Activated CD4-positive, alpha-beta T cell treated with anti-CD3 and anti-CD28 coated beads, Interleukin-2, amount 50 U/mL, for 4 hours (primary cell): ENCODE results near the gene EVI5.
"Not testable (repeated sequence)": the region's sequence is repeated elsewhere in the genome, so short reads cannot be mapped to it uniquely, and the experiment has no call there.

Experiments used
- DNase-seq, 2 experiments: peaks; one replicate each; pipeline ENCODE4 v3.0.0-alpha.2; 2020

The EVI5 gene

DNA sequence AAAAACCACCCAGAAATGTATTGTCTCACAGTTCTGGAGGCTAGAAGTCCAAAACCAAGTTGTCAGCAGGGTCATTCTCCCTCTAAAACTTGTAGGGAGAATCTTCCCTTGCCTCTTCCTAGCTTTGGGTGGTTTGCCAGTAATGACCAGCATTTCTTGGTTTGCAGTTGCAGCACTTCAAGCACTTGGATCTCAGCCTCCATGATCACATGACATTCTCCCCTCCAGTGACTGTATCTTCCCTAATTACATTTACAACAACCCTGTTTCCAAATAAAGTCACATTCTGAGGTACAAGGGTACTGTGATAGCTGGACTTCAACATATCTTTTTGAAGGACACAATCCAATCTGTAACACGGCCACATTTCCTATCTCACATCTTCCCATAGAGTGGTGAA, 37.2 kb downstream of the EVI5 start:
- no peak for DNase-seq

DNA sequence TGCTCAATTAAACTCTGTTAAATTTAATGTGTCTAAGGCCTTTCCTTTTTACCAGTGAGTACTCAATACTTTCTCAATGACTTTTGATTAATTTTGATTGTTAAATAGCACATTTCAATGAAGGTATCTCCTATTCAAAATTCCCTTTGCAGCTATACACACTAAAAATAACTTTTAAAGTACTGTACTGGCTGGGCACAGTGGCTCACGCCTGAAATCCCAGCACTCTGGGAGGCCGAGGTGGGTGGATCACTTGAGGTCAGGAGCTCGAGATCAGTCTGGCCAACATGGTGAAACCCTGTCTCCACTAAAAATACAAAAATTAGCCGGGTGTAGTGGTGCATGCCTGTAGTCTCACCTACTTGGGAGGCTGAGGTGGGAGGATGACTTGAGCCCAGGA, 38.7 kb downstream of the EVI5 start:
- not testable (repeated sequence) for DNase-seq

DNA sequence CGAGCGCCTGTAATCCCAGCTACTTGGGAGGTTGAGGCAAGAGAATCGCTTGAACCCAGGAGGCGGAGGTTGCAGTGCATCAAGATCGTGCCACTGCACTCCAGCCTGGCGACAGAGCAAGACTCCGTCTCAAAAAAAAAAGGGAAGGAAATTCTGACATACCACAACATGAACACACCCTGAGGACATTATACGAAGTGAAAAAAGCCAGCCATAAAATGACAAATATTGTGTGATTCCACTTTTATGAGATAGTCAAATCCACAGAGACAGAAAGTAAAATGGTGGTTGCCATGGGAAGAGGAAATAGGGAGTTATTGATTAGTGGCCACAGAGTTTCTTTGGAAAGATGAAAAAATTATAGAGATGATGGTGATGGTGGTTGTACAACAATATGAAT, 41.7 kb downstream of the EVI5 start:
- DNase-seq: no peak

DNA sequence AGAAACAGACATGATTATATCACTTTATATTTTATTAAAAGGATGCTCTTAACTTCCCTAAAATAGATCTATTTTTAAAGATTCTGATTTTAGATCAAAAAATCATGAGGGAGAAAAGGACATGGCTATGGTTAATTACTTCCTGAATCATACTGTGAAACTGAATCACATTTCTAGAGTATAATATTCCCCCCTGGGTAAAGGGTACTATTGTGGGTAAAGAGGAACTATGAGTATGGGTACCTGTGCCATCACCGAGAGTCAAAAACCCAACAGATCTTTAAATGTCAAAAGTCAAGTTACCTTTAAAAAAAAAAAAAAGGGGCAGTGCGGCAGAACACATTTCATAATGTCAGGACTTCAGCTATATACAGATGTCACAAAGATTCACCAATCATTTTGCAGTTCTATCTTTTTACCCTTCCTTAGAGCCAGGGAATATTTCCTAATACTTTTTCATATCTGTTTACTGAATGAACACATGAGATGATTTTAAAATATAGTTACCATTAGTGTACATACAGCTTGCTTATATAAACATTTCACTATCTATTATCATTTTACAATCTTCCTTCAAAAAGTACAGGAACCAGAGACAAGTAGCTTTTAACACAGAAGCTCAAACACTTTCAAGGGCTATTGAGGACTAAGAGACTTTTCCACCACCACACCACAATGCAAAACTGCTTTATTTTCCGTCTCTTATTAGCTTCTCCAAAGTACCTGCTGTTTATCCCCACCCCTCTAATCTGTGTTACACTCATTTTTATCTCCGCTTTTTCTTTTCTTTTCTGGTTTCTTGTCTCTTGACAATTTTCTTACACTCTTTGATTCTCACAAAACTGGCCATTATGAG, 45.0 kb downstream of the EVI5 start:
- DNase-seq: no peak

DNA sequence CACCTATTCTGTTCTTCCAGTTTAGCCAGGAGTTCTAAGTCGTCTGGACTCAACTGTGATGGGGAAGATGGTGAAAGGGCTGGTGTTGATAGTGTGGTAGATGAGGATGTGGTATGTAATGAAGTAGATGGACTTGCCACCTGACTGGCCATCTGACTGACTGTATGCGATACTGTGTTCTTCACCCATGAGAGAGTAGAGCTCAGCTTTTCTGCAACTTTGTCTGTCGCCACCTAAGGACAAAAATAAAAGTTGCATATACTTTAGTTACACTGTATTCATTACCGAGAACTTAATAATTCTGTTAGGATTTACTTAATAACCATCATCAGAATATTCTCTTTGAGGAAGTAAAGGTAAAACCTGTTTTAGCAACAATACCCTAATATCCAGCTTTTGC, 48.5 kb downstream of the EVI5 start:
- DNase-seq: no peak

DNA sequence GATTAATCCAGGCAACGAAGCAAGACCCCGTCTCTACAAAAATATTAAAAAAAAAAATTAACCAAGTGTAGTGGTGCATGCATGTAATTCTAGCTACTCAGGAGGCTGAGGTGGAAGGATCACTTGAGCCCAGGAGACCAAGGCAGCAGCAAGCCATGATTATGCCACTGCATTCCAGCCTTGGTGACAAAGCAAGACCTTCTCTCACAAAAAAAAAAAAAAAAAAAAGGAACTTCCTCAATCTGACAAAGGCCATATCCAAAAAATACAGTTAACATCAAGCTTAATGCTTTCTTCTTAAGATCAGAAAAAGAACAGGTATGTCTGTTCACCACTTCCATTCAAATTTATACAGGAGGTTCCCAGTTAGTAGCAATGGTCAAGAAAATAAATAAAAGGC, 54.4 kb downstream of the EVI5 start:
- DNase-seq: no peak

DNA sequence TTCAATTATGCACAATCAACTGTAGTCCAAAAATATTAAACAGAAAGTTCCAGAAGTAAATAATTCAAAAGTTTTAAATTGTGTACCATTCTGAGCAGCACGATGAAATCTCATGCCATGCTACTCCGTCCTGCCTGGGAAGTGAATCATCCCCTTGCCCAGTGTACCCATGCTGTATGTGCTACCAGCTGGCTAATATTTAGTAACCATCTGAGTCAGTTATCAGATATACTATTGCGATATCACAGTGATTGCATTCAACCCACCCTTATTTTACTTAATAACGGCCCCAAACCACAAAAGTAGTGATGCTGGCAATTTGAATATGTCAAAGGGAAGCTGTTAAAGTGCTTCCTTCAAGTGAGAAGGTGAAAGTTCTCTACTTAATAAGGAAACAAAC, 56.2 kb downstream of the EVI5 start:
- no peak for DNase-seq

DNA sequence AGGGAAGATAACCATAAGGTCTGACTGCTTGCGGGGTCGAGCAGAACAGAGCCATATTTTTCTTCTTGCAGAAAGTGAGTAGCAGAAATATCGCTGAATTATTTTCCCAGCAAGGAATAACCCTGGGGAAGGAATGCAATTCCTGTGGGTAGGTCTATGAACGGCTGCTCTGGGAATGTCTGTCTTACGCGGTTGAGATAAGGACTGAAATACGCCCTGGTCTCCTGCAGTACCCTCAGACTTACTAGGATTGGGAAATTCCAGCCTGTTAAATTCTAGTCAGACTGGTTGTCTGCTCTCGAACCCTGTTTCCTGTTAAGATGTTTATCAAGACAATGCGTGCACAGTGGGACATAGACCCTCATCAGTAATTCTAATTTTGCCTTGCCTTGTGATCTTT, 61.2 kb downstream of the EVI5 start:
- not testable (repeated sequence) for DNase-seq

DNA sequence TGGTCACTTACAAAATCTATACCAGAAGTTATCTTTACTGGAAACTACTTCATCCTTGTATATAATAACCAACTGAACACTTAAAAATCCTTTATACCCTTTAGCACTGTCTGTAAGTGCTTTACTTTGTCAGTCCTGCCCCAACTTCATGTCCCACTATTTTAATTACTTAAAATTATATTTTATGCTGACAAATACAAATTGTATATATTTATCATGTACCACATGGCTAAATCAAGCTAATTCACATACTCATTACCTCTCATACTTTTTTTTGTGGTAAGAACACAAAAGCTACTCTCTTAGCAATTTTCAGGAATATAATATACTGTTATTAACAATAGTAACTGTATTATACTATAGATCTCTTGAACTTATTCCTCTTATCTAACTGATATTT, 63.0 kb downstream of the EVI5 start:
- DNase-seq: no peak

DNA sequence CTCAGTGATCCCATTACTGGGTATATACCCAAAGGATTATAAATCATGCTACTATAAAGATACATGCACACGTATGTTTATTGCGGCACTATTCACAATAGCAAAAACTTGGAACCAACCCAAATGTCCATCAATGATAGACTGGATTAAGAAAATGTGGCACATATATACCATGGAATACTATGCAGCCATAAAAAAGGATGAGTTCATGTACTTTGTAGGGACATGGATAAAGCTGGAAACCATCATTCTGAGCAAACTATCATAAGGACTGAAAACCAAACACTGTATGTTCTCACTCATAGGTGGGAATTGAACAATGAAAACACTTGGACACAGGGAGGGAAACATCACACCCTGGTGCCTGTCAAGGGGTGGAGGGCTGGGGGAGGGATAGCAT, 63.8 kb downstream of the EVI5 start:
- DNase-seq: not testable (repeated sequence)

DNA sequence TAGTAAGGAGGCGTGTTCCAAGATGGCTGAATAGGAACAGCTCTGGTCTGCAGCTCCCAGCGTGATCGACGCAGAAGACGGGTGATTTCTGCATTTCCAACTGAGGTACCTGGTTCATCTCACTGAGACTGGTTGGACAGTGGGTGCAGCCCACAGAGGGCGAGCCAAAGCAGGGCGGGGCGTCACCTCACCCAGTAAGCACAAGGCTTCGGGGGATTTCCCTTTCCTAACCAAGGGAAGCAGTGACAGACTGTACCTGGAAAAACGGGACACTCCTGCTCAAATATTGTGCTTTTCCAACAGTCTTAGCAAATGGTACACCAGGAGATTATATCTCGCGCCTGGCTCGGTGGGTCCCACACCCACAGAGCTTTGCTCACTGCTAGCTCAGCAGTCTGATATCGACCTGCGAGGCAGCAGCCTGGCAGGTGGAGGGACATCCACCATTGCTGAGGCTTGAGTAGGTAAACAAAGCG, 69.4 kb downstream of the EVI5 start:
- DNase-seq: not testable (repeated sequence)

DNA sequence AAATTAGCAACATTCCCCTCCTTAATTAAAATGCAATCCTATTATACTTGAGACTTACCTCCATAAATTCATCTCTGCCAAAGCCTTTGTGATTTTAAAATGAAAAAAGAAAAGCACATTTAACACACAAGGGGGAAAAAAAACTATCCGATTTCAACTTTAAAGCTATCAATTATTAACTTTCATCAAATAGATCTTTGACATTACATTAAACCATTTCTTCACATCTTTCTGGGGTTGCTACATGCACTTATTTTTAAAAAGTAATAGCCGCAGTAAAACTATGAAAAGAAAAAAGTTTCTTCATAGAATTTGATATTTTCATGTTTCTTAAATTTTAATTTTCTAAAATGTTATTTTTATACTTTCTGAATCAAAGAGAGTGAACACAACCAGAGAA, 71.0 kb downstream of the EVI5 start:
- no peak for DNase-seq

DNA sequence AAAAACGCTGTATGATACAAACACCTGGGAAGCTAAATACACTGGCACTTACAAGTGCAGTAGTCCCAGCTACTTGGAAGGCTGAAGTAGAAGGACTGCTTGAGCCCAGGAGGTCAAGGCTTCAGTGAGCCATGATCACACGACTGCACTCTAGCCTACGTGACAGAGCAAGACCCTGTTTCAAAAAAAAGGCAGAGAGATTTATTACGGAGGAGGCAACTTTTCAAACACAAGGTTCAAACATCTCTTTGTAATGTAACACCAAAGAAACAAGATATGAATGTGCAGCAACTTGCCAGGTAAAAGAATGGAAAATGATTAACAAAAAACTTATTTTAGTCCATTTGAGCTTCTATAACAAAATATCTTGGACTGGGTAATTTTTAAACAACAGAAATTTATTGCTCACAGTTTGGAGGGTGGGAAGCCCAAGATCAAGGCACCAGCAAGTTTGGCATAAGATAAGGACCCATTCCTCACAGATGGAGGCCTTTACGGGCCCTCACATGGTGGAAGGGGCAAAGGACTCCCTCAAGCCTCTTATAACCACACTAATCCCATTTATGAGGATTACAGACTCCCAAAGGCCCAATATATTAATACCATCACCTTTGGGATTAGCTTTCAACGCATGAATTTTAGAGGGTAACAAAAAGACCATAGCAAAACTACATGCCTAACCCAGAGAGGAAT, 73.3 kb downstream of the EVI5 start:
- DNase-seq: no peak

DNA sequence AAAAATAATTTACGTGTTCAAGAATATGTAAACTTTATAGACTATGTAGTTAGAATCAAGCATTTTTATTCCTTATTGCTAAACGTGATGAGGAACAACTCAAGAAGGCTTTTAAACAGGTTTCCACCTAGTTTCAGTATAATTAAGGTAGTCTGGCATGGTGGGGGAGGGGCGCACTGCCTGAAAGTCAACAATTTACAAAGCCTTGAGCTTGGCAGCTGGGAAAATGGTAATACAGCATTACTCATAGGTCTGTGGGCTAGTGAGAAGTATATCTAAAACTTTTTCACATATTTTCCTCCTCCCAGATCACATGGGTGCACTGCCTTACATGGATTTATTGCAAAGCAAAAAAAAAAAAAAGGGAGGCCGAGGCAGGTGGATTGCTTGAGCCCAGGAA, 75.2 kb downstream of the EVI5 start:
- no peak for DNase-seq

DNA sequence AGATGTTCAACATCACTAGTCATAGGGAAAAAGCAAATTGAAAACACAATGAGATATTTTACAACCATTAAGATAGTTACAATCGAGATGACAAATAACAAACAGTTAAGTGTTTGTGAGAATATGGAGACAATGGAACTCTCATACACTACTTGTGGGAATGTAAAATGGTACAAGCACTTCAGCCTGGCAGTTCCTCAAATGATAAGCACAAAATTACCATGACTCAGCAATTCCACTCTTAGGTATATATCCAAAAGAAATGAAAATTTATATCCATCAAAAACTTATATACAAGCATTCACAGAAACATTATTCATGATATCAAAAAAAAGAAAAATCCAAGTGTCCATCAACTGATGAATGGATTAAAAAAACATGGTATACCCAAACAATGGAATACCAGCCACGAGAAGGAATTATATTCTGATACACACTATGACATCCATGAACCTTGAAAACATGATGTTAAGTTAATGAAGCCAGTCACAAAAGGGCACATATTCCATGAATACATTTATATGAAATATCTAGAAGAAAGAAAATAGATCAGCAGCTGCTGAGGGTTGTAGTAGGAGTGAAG, 76.4 kb downstream of the EVI5 start:
- DNase-seq: no peak

DNA sequence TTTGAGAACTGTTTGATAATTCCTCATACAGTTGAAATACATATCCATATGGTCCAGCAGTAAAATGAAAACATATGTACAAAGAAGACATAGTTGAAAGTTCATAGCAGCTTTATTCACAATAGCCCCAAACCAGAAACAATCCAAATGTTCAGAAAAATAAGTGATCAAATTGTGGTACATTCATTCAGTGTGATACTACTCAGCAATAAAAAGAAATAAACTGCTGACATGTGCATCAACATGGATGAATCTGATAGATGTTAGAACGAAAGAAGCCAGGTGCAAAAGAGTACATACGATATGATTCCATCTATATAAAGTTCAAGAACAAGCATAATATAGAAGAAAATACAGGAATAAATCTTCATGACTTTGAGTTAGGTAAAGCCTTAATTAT, 77.2 kb downstream of the EVI5 start:
- no peak for DNase-seq

DNA sequence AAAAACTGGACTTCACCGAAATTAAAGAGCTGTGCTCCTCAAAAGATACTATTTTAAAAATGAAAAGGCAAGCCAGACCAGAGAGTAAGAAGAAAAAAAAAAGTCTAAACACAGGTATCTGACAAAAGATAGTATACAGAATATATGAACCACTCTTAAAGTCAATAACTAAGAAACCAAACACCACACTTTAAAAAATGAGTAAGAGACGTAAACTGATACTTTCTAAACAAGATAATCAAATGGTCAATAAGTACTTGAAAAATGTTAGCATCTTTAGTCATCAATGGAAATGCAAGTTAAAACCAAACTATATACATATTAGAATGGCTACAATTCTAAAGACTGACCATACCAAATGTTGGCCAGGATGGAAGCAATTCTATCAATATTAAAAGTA, 77.6 kb downstream of the EVI5 start:
- no peak for DNase-seq

DNA sequence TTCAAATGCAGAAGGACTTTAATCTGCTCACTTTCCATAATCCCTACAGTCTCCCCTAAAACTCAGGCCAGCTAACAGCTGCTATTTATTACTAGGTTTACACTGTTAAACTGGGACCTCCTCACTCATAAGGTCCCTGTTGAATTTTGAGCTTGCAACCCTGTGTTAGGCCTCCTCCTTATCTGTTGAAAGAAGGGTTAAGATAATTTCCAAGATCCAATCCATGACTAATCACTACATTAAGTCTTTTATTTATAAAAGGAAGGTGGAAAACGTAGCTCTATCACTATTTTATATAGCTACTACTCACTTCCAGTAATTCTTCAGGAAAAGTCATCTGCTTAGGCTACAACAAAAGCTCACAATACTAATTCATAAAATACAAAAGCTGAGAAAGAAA, 79.5 kb downstream of the EVI5 start:
- DNase-seq: no peak

DNA sequence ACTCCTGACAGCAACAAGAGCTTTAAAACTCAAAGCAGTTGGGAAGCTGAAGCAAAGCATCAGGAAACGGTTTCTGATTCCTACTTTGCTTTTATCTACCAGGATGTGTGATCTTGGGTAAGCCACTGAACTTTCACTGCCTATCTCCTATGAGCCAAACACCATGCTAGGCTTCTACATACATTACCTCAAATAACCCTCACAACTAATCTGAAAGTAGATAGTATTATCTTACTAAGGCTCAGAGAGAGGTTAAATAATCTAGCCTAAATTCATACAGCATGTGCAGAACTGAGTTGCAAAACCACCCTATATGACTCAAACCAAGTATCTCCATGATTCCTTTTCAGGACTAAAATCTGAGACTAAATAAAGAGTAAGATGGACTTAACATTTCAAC, 83.8 kb downstream of the EVI5 start:
- DNase-seq: no peak

DNA sequence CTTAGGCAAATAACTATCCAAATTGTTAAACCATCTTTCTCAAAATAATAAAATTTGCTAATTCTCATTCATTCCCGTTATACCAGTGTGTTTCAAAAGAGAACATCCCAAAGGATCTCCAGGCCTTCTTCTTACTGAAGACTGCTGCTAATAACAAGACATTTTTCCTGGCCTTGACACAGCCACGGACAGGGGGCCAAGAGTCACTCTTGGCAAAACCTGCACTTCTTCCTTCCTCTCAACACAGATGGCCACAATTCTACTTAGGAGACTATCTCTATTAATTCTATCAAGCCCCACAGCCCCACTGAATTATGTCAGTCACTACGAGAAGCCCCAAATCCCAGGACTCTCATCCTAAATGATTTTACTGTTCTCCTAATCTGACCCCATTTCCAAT, 86.0 kb downstream of the EVI5 start:
- DNase-seq: no peak

DNA sequence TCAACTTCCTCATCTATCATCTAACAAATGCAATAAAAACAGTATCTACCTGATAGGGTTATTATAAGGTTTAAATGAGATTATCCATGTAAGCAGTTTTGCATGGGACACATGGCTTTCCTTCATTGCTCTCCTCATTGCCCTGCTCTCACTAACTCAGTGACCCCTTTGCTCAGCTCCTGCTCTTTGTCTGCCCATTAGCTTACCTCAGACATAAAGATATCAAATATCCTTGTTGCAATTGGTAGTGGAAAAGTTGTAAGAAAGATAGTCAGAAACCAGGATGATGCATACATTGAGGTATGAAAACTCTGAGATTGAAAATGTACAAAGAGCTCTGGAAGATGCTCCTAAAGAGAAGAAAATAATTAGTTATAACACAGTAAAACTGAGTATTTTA, 89.8 kb downstream of the EVI5 start:
- no peak for DNase-seq

DNA sequence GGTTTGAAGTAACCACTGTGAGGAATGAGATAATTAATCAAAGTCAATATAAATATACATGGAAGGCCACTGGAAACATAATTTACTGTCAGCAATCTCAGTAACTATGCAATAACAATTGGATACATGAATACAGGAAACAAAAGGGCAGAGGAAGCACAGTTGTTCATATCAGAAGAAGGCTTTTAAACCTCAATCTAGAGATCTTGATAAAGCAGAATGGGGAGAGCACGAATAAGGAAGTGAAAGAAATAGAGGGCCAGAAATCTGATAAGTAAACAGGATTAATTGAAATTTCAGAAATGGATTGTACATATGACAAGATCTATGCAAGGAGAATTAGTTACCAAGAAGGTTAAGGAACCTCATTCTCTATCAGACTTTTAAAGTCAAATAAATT, 93.0 kb downstream of the EVI5 start:
- DNase-seq: no peak

DNA sequence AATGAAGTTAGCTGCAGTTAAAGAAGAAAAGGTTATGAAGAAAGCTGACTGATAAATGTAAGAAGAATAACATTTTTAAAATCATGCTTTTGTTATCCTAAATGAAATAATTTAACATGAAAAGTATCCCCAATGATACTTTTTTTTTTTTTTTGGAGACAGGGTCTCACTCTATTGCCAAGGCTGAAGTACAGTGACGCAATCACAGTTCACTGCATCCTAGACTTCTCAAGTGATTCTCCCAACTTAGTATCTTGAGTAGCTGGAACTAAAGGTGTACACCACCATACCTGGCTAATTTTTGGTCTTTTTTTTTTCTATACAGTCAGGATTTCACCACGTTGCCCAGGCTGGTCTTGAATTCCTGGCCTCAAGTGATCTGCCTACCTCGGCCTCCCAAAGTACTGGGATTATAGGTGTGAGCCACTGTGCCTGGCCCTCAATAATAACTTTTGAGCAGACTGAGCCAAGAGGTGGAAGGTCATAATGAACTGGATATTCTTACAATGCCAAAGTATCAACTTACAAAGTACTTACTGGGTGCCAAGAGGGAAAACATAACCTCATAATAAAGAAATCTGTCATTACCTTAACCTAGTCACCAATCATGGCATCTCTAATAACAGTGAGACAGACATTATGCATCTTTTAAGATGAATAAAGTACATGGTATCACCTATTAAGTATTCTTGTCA, 94.5 kb downstream of the EVI5 start:
- no peak for DNase-seq

DNA sequence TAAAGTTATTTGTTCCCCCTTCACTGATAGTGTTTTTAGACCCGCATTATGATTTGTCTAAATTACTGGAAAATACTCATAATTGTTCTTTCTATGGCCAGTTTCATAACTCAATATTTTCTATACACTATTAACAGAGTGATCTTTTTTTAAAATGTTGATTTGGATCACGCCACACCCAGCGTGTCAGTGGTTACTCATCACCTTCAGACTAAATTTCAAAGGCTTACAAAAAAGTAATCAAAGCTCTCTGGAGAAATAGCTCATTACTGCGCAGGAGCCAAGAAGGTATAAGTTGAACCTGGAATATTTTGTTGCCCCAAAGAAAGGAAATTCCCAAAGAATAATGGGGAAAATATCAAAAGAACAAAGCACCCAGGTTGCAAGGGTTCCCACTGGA, 104.9 kb downstream of the EVI5 start:
- no peak for DNase-seq
